Measurements from ENCODE around the gene CFAP119. TPM values are rescaled to one million over a fixed set of nuclear protein-coding genes. Genes with fewer than 3 reads are reported as not detected.

The CFAP119 gene
- total RNA-seq, 4 donors from 2014 or later = 3.7 to 12.6 (median 8.2) TPM

DNA sequence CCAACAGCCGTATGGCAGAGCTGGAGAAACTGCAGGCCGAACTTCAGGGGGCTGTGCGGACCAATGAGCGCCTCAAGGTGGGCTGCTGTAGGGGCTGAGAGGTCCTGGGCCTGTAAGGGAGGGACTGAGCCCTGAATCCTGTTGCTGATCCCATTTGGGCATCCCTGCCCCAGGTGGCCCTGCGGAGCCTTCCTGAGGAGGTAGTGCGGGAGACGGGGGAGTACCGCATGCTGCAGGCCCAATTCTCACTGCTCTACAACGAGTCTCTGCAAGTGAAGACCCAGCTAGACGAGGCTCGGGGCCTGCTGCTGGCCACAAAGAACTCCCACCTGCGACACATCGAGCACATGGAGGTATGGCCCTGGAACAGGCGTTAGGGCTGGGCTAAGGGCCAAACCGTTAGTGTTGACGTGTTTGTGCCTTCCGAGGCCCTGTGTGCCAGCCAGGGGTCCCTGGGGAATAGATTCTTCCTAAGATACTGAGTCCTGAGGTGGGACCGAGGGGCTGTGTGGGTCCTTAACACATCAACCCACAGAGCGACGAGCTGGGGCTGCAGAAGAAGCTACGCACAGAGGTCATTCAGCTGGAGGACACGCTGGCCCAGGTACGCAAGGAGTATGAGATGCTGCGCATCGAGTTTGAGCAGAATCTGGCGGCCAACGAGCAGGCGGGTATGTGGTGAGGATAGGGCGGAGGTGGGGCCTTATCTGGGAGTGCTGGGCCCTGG is 4.5 kb upstream of the CFAP119 start:
- no peaks in the 10 kb centered on the region for H3K9me3 ChIP-seq
- H3K27ac ChIP-seq = no peak overlapping the region
- TF ChIP-seq EP300 (IDR thresholded peaks at IDR 0.05) (no peak), POLR2A (IDR thresholded peaks at IDR 0.05) (no peak)
- TF ChIP-seq, protein P1, sequence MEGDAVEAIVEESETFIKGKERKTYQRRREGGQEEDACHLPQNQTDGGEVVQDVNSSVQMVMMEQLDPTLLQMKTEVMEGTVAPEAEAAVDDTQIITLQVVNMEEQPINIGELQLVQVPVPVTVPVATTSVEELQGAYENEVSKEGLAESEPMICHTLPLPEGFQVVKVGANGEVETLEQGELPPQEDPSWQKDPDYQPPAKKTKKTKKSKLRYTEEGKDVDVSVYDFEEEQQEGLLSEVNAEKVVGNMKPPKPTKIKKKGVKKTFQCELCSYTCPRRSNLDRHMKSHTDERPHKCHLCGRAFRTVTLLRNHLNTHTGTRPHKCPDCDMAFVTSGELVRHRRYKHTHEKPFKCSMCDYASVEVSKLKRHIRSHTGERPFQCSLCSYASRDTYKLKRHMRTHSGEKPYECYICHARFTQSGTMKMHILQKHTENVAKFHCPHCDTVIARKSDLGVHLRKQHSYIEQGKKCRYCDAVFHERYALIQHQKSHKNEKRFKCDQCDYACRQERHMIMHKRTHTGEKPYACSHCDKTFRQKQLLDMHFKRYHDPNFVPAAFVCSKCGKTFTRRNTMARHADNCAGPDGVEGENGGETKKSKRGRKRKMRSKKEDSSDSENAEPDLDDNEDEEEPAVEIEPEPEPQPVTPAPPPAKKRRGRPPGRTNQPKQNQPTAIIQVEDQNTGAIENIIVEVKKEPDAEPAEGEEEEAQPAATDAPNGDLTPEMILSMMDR (IDR thresholded peaks at IDR 0.05) = no peak
- H3K36me3 ChIP-seq = peaks cover 21 to 83% (median 47%) of the 10 kb centered on the region in 3 donors
- DNase-seq (ENCODE audit: low spot score in 2 of 2) = no peak
- no peak overlapping the region for H3K4me3 ChIP-seq
- 91% methylated on average over 18 to 29 of the region's 29 CpGs for WGBS, 2 donors
- no peaks in the 10 kb centered on the region for H3K27me3 ChIP-seq
- peaks cover 3 to 24% (median 13%) of the 10 kb centered on the region in 4 donors for H3K4me1 ChIP-seq

DNA sequence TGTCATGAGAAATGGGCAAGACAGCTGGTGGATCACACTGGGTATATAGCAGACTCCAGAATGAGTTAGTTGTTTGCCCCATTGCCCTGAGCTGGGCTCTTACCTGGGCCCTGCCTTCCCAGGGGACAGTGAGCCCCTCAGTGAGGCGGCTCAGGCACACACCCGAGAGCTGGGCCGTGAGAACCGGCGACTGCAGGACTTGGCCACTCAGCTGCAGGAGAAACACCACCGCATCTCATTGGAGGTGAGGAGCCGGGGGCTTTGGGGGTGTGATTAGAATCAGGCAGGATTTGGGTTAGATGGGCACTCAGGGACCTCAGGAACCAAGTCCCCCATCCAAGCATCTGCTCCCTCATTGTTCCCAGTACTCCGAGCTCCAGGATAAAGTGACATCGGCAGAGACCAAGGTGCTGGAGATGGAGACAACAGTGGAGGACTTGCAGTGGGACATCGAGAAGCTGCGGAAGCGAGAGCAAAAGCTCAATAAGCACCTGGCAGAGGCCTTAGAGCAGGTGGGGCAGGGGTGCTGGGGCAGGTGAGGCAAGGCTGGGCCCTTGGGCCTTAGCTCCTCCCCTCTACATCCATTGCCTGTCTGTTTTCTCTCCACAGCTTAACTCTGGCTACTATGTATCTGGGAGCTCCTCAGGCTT is 3.1 kb upstream of the CFAP119 start:
- TF ChIP-seq, protein P1 (IDR thresholded peaks at IDR 0.05) = no peak
- TF ChIP-seq EP300 (IDR thresholded peaks at IDR 0.05) = no peak
- TF ChIP-seq POLR2A (IDR thresholded peaks at IDR 0.05) = no peak
- 91 to 94% methylated on average over 12 of the region's 12 CpGs for WGBS, 2 donors
- H3K27ac ChIP-seq = no peak overlapping the region
- DNase-seq (ENCODE audit: low spot score in 2 of 2) = no peak
- peaks cover 21 to 69% (median 46%) of the 10 kb centered on the region in 3 donors for H3K36me3 ChIP-seq
- H3K27me3 ChIP-seq = no peaks in the 10 kb centered on the region
- H3K4me3 ChIP-seq = no peak overlapping the region
- H3K9me3 ChIP-seq = no peaks in the 10 kb centered on the region
- peaks cover 3 to 35% (median 17%) of the 10 kb centered on the region in 4 donors for H3K4me1 ChIP-seq

DNA sequence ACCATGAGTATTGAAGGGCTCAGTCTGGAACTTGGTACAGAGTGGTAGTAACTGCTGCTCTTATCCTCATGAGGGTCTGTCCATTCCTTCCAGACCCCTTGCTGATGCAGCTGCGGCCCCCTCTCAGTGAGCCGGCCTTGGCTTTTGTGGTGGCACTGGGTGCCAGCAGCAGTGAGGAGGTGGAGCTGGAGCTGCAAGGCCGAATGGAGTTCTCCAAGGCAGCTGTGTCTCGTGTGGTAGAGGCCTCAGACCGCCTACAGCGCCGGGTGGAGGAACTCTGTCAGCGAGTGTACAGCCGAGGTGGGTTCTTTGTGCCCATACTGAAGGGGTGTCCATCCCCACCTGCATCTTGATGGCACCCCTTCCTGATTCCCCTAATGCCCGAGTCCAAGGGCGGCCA is 2.2 kb upstream of the CFAP119 start:
- no peaks in the 10 kb centered on the region for H3K9me3 ChIP-seq
- H3K36me3 ChIP-seq = peaks cover 21 to 68% (median 43%) of the 10 kb centered on the region in 3 donors
- peaks cover 3 to 35% (median 17%) of the 10 kb centered on the region in 4 donors for H3K4me1 ChIP-seq
- WGBS, 2 donors = 86 to 94% methylated on average over 10 to 11 of the region's 11 CpGs
- H3K27ac ChIP-seq = no peak overlapping the region
- H3K27me3 ChIP-seq = no peaks in the 10 kb centered on the region
- H3K4me3 ChIP-seq = no peak overlapping the region
- no peak for TF ChIP-seq POLR2A (IDR thresholded peaks at IDR 0.05)
- TF ChIP-seq, protein P1 (IDR thresholded peaks at IDR 0.05) = no peak
- no peak for TF ChIP-seq EP300 (IDR thresholded peaks at IDR 0.05)
- DNase-seq (ENCODE audit: low spot score in 2 of 2) = no peak

DNA sequence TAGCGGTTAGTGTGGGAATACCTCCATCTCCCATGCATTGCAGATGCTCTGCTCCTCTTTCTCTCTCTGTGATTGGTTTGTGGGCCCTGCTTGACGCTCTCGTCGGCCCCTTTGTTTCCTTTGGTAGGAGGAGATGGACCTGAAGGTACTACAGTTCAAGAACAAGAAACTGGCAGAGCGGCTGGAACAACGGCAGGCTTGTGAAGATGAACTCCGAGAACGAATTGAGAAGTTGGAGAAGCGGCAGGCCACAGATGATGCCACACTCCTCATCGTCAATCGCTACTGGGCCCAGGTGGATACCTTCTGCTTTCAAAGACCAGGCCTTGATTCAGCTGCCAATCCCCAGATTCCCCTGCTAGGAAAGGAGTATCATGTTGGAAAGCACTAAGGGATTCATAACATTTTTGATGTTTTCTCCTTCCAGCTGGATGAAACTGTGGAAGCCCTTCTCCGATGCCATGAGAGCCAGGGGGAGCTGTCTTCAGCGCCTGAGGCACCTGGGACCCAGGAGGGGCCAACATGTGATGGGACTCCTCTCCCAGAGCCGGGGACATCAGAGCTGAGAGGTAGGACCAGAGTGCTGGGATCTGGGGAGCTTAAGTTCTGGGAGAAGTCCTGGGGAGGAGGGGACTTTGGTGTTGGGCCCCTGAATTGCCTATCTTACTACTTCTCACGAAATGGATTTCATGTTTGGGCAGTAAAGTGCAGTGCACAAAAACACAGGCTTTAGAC is 1.3 kb upstream of the CFAP119 start:
- Histone ChIP-seq H3K4me1 (peaks cover 3 to 35% (median 17%) of the 10 kb centered on the region in 4 donors), H3K27ac (peak overlapping the region; percentile 13 to 98 (median 94)), H3K9me3 (no peaks in the 10 kb centered on the region), H3K4me3 (peak overlapping the region; percentile 54 to 93 (median 76)), H3K36me3 (peaks cover 18 to 66% (median 33%) of the 10 kb centered on the region in 3 donors), H3K27me3 (no peaks in the 10 kb centered on the region)
- TF ChIP-seq, protein P1 (IDR thresholded peaks at IDR 0.05) = no peak
- no peak for TF ChIP-seq POLR2A (IDR thresholded peaks at IDR 0.05)
- no peak for TF ChIP-seq EP300 (IDR thresholded peaks at IDR 0.05)
- no peak for DNase-seq (ENCODE audit: low spot score in 2 of 2)
- WGBS, 2 donors = 61 to 71% methylated on average over 15 of the region's 15 CpGs

Data from tibial nerve (tissue), 4 donors.